Panc1 (cell line): ENCODE measurements around the gene F13B. TPM values are rescaled to one million over a fixed set of nuclear protein-coding genes. Genes with fewer than 3 reads are reported as not detected.
"Not testable (repeated sequence)": the region's sequence is repeated elsewhere in the genome, so short reads cannot be mapped to it uniquely, and the experiment has no call there.

Experiments
- ATAC-seq: fragments of 200-7000 bp; cut with Tn5 transposase; 2 replicates; pipeline ENCODE4 v1.9.1; 2020; ENCODE audit warnings: mild to moderate bottlenecking, moderate library complexity
- BruUV-seq: library from RNA; stranded (reverse); fragments of 400-500 nt; replicated peaks from 2 replicates; lab custom pipeline; 2021; lab: Mats Ljungman, UMichigan
- CTCF ChIA-PET: fragments of 300-600 bp; sonication (Branson Sonifier 250); formaldehyde crosslinking; loops from one replicate; lab custom pipeline; 2022; ENCODE audit warnings: antibody characterized with exemption; lab: Charles Lee
- POLR2A ChIA-PET: fragments of 300-600 bp; sonication (Branson Sonifier 250); formaldehyde crosslinking; loops from one replicate; lab custom pipeline; 2022; ENCODE audit warnings: antibody characterized with exemption; lab: Charles Lee
- DNase-seq: peaks from one replicate; pipeline ENCODE4 v3.0.0-alpha.2; 2010; ENCODE audit warnings: low read depth, low spot score
- H3K27ac ChIP-seq: 2 replicates; pipeline ENCODE4 v1.5.1; 2011; ENCODE audit warnings: mild to moderate bottlenecking, low read length, inconsistent platforms
- H3K27me3 ChIP-seq: fragments of 200-500 bp; sonication (Bioruptor generic); 2 replicates; pipeline ENCODE4 v1.6.0; 2014; ENCODE audit warnings: low read length, inconsistent platforms; ENCODE audit not compliant: control insufficient read depth, insufficient read depth
- H3K36me3 ChIP-seq: fragments of 200-500 bp; sonication (Bioruptor generic); 2 replicates; pipeline ENCODE4 v1.5.1; 2014; ENCODE audit warnings: inconsistent platforms, mild to moderate bottlenecking, low read length, moderate library complexity; ENCODE audit not compliant: control insufficient read depth, insufficient read depth
- H3K4me1 ChIP-seq: 2 replicates; pipeline ENCODE4 v1.5.1; 2011; ENCODE audit warnings: inconsistent platforms, mild to moderate bottlenecking, low read length, moderate library complexity; ENCODE audit not compliant: control insufficient read depth, insufficient read depth
- H3K4me3 ChIP-seq, 2 experiments: 2 replicates each; pipeline ENCODE4 v1.5.1; 2011 to 2012; ENCODE audit warnings: low read depth in 2 of 2, low read length in 2 of 2, mild to moderate bottlenecking in 2 of 2, inconsistent platforms in 1 of 2, moderate library complexity in 1 of 2
- H3K9me3 ChIP-seq: fragments of 200-500 bp; sonication (Bioruptor generic); 2 replicates; pipeline ENCODE4 v1.5.1; 2014; ENCODE audit warnings: low read depth, mild to moderate bottlenecking, inconsistent platforms, low read length, moderate library complexity; ENCODE audit not compliant: control insufficient read depth, insufficient read depth
- POLR2AphosphoS5 ChIP-seq: IDR thresholded peaks from 2 replicates; pipeline ENCODE4 v1.6.1; 2012; ENCODE audit warnings: mild to moderate bottlenecking, low read depth, low read length, moderate library complexity
- SIN3A ChIP-seq: IDR thresholded peaks from 2 replicates; pipeline ENCODE4 v1.6.1; 2012; ENCODE audit warnings: low read depth, mild to moderate bottlenecking, low read length, moderate library complexity, borderline replicate concordance; ENCODE audit not compliant: insufficient read depth
- TCF7L2 ChIP-seq: IDR thresholded peaks from 2 replicates; pipeline ENCODE4 v1.6.1; 2011; ENCODE audit warnings: mild to moderate bottlenecking, low read depth, low read length, inconsistent platforms
- in situ Hi-C: cut with HindIII; loops from 2 replicates; pipeline ENCODE4 v1.10.0; 2016; ENCODE audit warnings: low sequenced_read_pairs, low pct_unique_long_range_greater_than_20kb
- intact Hi-C: fragments of 100-400 bp; cut with micrococcal nuclease; formaldehyde crosslinking; loops from one replicate; pipeline ENCODE4 v1.10.0; 2022; ENCODE audit not compliant: unreplicated experiment
- total RNA-seq: library from RNA; stranded (reverse); gene quantifications from one replicate; pipeline ENCODE4 v1.2.1, GENCODE V29; 2021; ENCODE audit not compliant: unreplicated experiment
- TF ChIP-seq, protein P1 (sequence below): fragments of 450-650 bp; IDR thresholded peaks from 2 replicates; pipeline ENCODE4 v1.5.1; 2017; ENCODE audit warnings: mild to moderate bottlenecking
- TF ChIP-seq, protein P2 (sequence below), 2 experiments: IDR thresholded peaks; 2 replicates each; pipeline ENCODE4 v1.6.1; 2011 to 2012; ENCODE audit warnings: low read depth in 2 of 2, control low read depth in 1 of 2, low read length in 1 of 2, mild to moderate bottlenecking in 1 of 2, moderate library complexity in 1 of 2; ENCODE audit not compliant: insufficient read depth in 1 of 2

F13B gene
- total RNA-seq, 1 experiment from 2014 or later = not detected

DNA sequence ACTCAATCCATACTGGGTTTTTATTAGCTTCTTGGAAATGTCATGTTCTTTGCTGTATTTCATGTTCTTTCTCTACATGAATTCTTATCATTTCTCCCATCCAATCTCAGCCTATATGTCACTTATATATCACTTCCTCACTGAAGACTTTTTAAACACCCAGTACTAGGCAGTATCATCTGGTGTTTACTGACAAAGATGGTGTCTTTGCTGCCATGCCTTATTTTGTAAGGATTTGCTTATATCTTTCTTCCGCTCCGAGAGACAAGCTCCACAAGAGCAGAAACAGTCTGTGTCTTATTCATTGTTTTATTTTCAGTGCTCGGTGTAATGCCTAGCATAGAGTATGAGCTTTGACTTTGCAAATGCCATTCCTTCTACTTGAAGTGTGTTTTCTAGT, 30.2 kb downstream of the F13B start:
- H3K4me3 ChIP-seq = no peak overlapping the region
- in situ Hi-C loops (no loop called here), intact Hi-C loops (no loop called here)
- CTCF ChIA-PET = no interaction called here
- BruUV-seq = no TSS peak
- DNase-seq (no peak), ATAC-seq (no peak)
- TF ChIP-seq SIN3A = no peak
- TF ChIP-seq, protein P1, sequence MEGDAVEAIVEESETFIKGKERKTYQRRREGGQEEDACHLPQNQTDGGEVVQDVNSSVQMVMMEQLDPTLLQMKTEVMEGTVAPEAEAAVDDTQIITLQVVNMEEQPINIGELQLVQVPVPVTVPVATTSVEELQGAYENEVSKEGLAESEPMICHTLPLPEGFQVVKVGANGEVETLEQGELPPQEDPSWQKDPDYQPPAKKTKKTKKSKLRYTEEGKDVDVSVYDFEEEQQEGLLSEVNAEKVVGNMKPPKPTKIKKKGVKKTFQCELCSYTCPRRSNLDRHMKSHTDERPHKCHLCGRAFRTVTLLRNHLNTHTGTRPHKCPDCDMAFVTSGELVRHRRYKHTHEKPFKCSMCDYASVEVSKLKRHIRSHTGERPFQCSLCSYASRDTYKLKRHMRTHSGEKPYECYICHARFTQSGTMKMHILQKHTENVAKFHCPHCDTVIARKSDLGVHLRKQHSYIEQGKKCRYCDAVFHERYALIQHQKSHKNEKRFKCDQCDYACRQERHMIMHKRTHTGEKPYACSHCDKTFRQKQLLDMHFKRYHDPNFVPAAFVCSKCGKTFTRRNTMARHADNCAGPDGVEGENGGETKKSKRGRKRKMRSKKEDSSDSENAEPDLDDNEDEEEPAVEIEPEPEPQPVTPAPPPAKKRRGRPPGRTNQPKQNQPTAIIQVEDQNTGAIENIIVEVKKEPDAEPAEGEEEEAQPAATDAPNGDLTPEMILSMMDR = no peak
- TF ChIP-seq, protein P2, sequence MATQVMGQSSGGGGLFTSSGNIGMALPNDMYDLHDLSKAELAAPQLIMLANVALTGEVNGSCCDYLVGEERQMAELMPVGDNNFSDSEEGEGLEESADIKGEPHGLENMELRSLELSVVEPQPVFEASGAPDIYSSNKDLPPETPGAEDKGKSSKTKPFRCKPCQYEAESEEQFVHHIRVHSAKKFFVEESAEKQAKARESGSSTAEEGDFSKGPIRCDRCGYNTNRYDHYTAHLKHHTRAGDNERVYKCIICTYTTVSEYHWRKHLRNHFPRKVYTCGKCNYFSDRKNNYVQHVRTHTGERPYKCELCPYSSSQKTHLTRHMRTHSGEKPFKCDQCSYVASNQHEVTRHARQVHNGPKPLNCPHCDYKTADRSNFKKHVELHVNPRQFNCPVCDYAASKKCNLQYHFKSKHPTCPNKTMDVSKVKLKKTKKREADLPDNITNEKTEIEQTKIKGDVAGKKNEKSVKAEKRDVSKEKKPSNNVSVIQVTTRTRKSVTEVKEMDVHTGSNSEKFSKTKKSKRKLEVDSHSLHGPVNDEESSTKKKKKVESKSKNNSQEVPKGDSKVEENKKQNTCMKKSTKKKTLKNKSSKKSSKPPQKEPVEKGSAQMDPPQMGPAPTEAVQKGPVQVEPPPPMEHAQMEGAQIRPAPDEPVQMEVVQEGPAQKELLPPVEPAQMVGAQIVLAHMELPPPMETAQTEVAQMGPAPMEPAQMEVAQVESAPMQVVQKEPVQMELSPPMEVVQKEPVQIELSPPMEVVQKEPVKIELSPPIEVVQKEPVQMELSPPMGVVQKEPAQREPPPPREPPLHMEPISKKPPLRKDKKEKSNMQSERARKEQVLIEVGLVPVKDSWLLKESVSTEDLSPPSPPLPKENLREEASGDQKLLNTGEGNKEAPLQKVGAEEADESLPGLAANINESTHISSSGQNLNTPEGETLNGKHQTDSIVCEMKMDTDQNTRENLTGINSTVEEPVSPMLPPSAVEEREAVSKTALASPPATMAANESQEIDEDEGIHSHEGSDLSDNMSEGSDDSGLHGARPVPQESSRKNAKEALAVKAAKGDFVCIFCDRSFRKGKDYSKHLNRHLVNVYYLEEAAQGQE (IDR thresholded peaks at IDR 0.05; ENCODE audit: insufficient read depth in 1 of 2, low read depth in 2 of 2, low read length in 1 of 2) = no peak
- no peak for TF ChIP-seq TCF7L2
- TF ChIP-seq POLR2AphosphoS5 = no peak
- H3K4me1 ChIP-seq = no peaks in the 10 kb centered on the region
- no peak overlapping the region for H3K27ac ChIP-seq
- H3K36me3 ChIP-seq = no peaks in the 10 kb centered on the region
- no peaks in the 10 kb centered on the region for H3K9me3 ChIP-seq
- H3K27me3 ChIP-seq = no peaks in the 10 kb centered on the region
- POLR2A ChIA-PET = no interaction called here

DNA sequence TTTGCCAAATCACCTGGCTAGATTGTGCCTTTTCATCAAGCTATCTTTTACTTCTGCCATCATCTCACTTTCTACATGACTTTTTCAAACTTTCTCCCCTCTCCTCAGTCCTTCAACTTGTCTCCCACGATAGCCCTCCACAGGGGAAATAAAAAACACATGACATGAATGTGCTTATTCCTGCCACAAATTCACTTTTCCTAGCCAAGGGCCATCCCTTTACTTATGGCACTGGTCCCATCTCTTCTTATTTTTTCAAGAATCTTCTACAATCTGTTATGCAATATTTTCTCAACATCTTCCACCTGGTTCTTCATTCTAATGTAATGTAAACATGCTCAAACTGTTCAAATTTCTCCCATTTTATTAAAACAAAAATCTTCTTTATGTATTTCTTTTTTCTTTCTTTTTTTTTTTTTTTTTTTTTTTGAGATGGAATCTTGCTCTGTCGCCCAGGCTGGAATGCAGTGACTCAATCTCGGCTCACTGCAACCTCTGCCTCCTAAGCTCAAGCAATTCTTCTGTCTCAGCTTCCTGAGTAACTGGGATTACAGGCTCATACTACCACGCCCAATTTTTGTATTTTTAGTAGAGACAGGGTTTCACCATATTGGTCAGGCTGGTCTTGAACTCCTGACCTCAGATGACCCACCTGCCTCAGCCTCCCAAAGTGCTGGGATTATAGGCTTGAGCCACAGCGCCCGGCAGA, 32.3 kb downstream of the F13B start:
- H3K27me3 ChIP-seq, in situ Hi-C loops, H3K9me3 ChIP-seq, BruUV-seq, H3K4me1 ChIP-seq, ATAC-seq, CTCF ChIA-PET, DNase-seq, H3K27ac ChIP-seq, H3K36me3 ChIP-seq, H3K4me3 ChIP-seq, intact Hi-C loops, POLR2A ChIA-PET: not testable (repeated sequence)

DNA sequence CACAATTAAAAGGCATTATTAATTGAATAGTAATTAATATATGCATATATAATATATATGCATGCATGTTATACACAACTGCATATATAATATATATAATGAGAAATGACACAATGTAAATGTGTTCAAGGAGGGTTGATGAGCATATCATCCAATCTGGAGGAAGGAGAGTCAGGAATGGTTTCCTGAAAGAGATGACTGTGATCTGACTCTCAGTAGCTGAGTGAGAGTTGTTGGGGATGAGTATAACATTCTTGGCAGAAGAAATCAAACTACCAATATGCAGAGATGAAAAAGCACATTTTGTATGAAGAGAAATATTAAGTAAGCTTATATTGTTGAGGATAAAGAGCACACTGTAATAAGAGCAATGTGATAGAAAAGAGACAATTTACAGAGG, 37.3 kb downstream of the F13B start:
- TF ChIP-seq, protein P2 (IDR thresholded peaks at IDR 0.05; ENCODE audit: insufficient read depth in 1 of 2, low read depth in 2 of 2, low read length in 1 of 2) = no peak
- TF ChIP-seq TCF7L2 = no peak
- no peak for TF ChIP-seq POLR2AphosphoS5
- TF ChIP-seq SIN3A = no peak
- TF ChIP-seq, protein P1 = no peak
- CTCF ChIA-PET = no interaction called here
- DNase-seq (no peak), ATAC-seq (no peak)
- intact Hi-C loops = no loop called here
- no TSS peak for BruUV-seq
- no peak overlapping the region for H3K4me3 ChIP-seq
- no peaks in the 10 kb centered on the region for H3K27me3 ChIP-seq
- POLR2A ChIA-PET = no interaction called here
- H3K36me3 ChIP-seq = no peaks in the 10 kb centered on the region; the same call in 1 of the 2 replicates
- no peak overlapping the region for H3K27ac ChIP-seq
- H3K4me1 ChIP-seq = no peaks in the 10 kb centered on the region
- in situ Hi-C loops = no loop called here
- no peaks in the 10 kb centered on the region for H3K9me3 ChIP-seq
